ENCODE data around the gene ELP2.

ELP2 gene

GRCh38 chr18:36186461-36187192 is 56.9 kb downstream of the ELP2 start:
- DNase-seq, result no peak
- no peak overlapping the region for H3K27ac ChIP-seq (ENCODE audit: insufficient read depth, low read length, poor library complexity, severe bottlenecking)
- H3K4me3 ChIP-seq (ENCODE audit: insufficient read depth, low read depth, low read length, poor library complexity, severe bottlenecking), result peak overlapping the region; percentile 88
- H3K27me3 ChIP-seq (replicated peaks; ENCODE audit: control insufficient read depth, insufficient read depth, low read length, poor library complexity, severe bottlenecking), result no peaks in the 10 kb centered on the region
- no peaks in the 10 kb centered on the region for H3K36me3 ChIP-seq (ENCODE audit: control insufficient read depth, insufficient read depth, low read length)
- peaks cover 5% of the 10 kb centered on the region for H3K4me1 ChIP-seq (ENCODE audit: control insufficient read depth, insufficient read depth, low read length, poor library complexity, severe bottlenecking)
- H3K9me3 ChIP-seq (ENCODE audit: control insufficient read depth, low read length), result no peaks in the 10 kb centered on the region

GRCh38 chr18:36187193-36187825 is 57.6 kb downstream of the ELP2 start, which contains the start of gene MOCOS:
TSS of gene MOCOS (plus strand) at chr18:36187497. CDS start at chr18:36187540, 43 bp downstream.
- Histone ChIP-seq H3K27me3 (replicated peaks; ENCODE audit: control insufficient read depth, insufficient read depth, low read length, poor library complexity, severe bottlenecking) (no peaks in the 10 kb centered on the region), H3K27ac (ENCODE audit: insufficient read depth, low read length, poor library complexity, severe bottlenecking) (no peak within 1 kb of the TSS), H3K4me1 (ENCODE audit: control insufficient read depth, insufficient read depth, low read length, poor library complexity, severe bottlenecking) (peaks cover 5% of the 10 kb centered on the region), H3K9me3 (ENCODE audit: control insufficient read depth, low read length) (no peaks in the 10 kb centered on the region), H3K4me3 (ENCODE audit: insufficient read depth, low read depth, low read length, poor library complexity, severe bottlenecking) (peak within 1 kb of the TSS; percentile 88), H3K36me3 (ENCODE audit: control insufficient read depth, insufficient read depth, low read length) (no peaks in the 10 kb centered on the region)
- peak in 1 of 3 donors; percentile 15 for DNase-seq

GRCh38 chr18:36187826-36188721 is 58.4 kb downstream of the ELP2 start:
- H3K4me1 ChIP-seq (ENCODE audit: control insufficient read depth, insufficient read depth, low read length, poor library complexity, severe bottlenecking), result peaks cover 5% of the 10 kb centered on the region
- H3K27ac ChIP-seq (ENCODE audit: insufficient read depth, low read length, poor library complexity, severe bottlenecking), result no peak overlapping the region
- H3K4me3 ChIP-seq (ENCODE audit: insufficient read depth, low read depth, low read length, poor library complexity, severe bottlenecking), result peak overlapping the region; percentile 88
- no peaks in the 10 kb centered on the region for H3K36me3 ChIP-seq (ENCODE audit: control insufficient read depth, insufficient read depth, low read length)
- no peaks in the 10 kb centered on the region for H3K9me3 ChIP-seq (ENCODE audit: control insufficient read depth, low read length)
- H3K27me3 ChIP-seq (replicated peaks; ENCODE audit: control insufficient read depth, insufficient read depth, low read length, poor library complexity, severe bottlenecking), result no peaks in the 10 kb centered on the region
- DNase-seq, result no peak

- H3K27me3 ChIP-seq (replicated peaks; ENCODE audit: control insufficient read depth, insufficient read depth, low read length, poor library complexity, severe bottlenecking), result no peaks in the 10 kb centered on the region
- H3K27ac ChIP-seq (ENCODE audit: insufficient read depth, low read length, poor library complexity, severe bottlenecking), result no peak overlapping the region
- peaks cover 5% of the 10 kb centered on the region for H3K4me1 ChIP-seq (ENCODE audit: control insufficient read depth, insufficient read depth, low read length, poor library complexity, severe bottlenecking)
- H3K4me3 ChIP-seq (ENCODE audit: insufficient read depth, low read depth, low read length, poor library complexity, severe bottlenecking), result no peak overlapping the region
- H3K9me3 ChIP-seq (ENCODE audit: control insufficient read depth, low read length), result no peaks in the 10 kb centered on the region
- no peak for DNase-seq
- H3K36me3 ChIP-seq (ENCODE audit: control insufficient read depth, insufficient read depth, low read length), result no peaks in the 10 kb centered on the region
These were observed 59.2 kb downstream of the ELP2 start for GRCh38 chr18:36188916-36189315.

DNA sequence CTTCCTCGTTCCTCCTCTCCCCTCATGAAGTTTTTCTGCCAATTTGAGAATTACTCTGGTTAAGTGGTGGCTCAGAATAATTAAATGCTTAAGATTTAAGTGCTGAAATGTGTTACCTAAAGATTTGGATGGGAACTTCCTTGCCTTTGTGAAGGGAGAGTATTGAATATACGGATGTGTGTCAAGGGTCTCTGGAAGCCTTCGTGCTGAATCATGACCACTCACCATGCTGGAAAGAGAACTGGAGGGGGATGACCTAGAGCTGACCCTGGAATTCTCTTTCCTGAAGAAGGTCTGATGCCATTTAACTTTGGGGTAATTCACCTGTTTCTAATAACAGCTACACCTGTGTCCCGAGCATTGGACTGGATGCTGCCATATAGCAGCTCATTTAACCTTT is 59.8 kb downstream of the ELP2 start:
- DNase-seq, result no peak
- Histone ChIP-seq H3K27ac (ENCODE audit: insufficient read depth, low read length, poor library complexity, severe bottlenecking) (no peak overlapping the region), H3K27me3 (replicated peaks; ENCODE audit: control insufficient read depth, insufficient read depth, low read length, poor library complexity, severe bottlenecking) (no peaks in the 10 kb centered on the region), H3K9me3 (ENCODE audit: control insufficient read depth, low read length) (no peaks in the 10 kb centered on the region), H3K36me3 (ENCODE audit: control insufficient read depth, insufficient read depth, low read length) (no peaks in the 10 kb centered on the region), H3K4me1 (ENCODE audit: control insufficient read depth, insufficient read depth, low read length, poor library complexity, severe bottlenecking) (peaks cover 5% of the 10 kb centered on the region), H3K4me3 (ENCODE audit: insufficient read depth, low read depth, low read length, poor library complexity, severe bottlenecking) (no peak overlapping the region)

GRCh38 chr18:36191286-36191685 is 61.6 kb downstream of the ELP2 start:
- Histone ChIP-seq H3K36me3 (ENCODE audit: control insufficient read depth, insufficient read depth, low read length) (no peaks in the 10 kb centered on the region), H3K27me3 (replicated peaks; ENCODE audit: control insufficient read depth, insufficient read depth, low read length, poor library complexity, severe bottlenecking) (no peaks in the 10 kb centered on the region), H3K27ac (ENCODE audit: insufficient read depth, low read length, poor library complexity, severe bottlenecking) (no peak overlapping the region), H3K9me3 (ENCODE audit: control insufficient read depth, low read length) (no peaks in the 10 kb centered on the region), H3K4me1 (ENCODE audit: control insufficient read depth, insufficient read depth, low read length, poor library complexity, severe bottlenecking) (peaks cover 5% of the 10 kb centered on the region), H3K4me3 (ENCODE audit: insufficient read depth, low read depth, low read length, poor library complexity, severe bottlenecking) (no peak overlapping the region)
- DNase-seq, result no peak

DNA sequence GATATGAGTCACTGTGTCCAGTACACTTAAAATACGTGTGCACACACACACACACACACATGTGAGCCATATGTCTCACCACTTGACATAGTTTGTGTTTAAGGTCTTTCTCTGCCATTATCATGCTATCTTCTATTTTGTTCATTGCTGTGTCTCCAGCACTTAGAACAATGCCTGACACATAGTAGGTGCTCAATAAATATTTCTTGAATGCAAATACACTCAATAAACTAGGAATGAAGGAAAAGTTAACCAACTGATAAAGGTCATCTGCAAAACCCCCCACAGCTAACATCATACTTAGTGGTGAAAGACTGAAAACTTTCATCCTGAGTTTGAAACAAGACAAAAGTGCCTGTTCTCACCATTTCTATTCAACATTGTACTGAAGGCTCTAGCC is 62.0 kb downstream of the ELP2 start:
- H3K4me3 ChIP-seq (ENCODE audit: insufficient read depth, low read depth, low read length, poor library complexity, severe bottlenecking), result no peak overlapping the region
- peaks cover 5% of the 10 kb centered on the region for H3K4me1 ChIP-seq (ENCODE audit: control insufficient read depth, insufficient read depth, low read length, poor library complexity, severe bottlenecking)
- no peak for DNase-seq
- H3K27me3 ChIP-seq (replicated peaks; ENCODE audit: control insufficient read depth, insufficient read depth, low read length, poor library complexity, severe bottlenecking), result no peaks in the 10 kb centered on the region
- H3K36me3 ChIP-seq (ENCODE audit: control insufficient read depth, insufficient read depth, low read length), result no peaks in the 10 kb centered on the region
- H3K27ac ChIP-seq (ENCODE audit: insufficient read depth, low read length, poor library complexity, severe bottlenecking), result no peak overlapping the region
- no peaks in the 10 kb centered on the region for H3K9me3 ChIP-seq (ENCODE audit: control insufficient read depth, low read length)

DNA sequence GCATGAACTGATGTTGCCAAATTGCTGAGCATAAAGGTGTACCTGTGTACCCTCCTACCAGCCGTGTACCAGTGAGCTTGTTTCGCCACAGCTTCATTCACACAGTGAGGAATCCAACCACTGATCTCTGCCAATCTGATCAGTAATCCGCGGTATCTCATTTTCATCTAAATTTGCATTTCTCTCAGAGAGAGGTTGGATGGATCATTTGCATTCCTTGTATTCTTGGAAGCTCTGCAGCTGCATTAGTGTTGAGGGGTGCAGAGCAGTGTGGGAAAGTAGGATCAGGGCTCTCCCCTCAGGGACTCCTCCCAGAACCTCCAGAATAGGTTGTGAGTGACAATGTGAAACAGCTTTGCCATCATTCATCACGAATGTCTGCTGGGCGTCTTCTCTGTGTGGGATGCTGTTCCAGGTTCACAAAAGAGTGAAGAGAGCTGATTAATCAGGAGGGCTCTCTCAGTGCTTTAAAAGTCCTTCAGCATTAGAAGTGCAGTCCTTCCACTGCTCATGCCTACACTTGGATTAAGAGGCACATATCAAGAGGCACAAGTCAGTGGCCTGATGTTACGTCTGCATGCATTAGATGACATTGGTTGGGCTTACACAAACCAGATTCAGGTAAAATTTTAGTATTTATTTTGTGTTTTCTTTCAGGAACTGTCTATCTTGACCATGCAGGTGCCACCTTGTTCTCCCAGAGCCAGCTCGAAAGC is 65.1 kb downstream of the ELP2 start:
- H3K4me3 ChIP-seq (ENCODE audit: insufficient read depth, low read depth, low read length, poor library complexity, severe bottlenecking), result no peak overlapping the region
- DNase-seq, result no peak
- no peaks in the 10 kb centered on the region for H3K4me1 ChIP-seq (ENCODE audit: control insufficient read depth, insufficient read depth, low read length, poor library complexity, severe bottlenecking)
- no peaks in the 10 kb centered on the region for H3K9me3 ChIP-seq (ENCODE audit: control insufficient read depth, low read length)
- H3K27ac ChIP-seq (ENCODE audit: insufficient read depth, low read length, poor library complexity, severe bottlenecking), result no peak overlapping the region
- no peaks in the 10 kb centered on the region for H3K27me3 ChIP-seq (replicated peaks; ENCODE audit: control insufficient read depth, insufficient read depth, low read length, poor library complexity, severe bottlenecking)
- H3K36me3 ChIP-seq (ENCODE audit: control insufficient read depth, insufficient read depth, low read length), result no peaks in the 10 kb centered on the region

GRCh38 chr18:36195427-36196122 is 65.9 kb downstream of the ELP2 start:
- no peak for DNase-seq
- Histone ChIP-seq H3K36me3 (ENCODE audit: control insufficient read depth, insufficient read depth, low read length) (no peaks in the 10 kb centered on the region), H3K4me1 (ENCODE audit: control insufficient read depth, insufficient read depth, low read length, poor library complexity, severe bottlenecking) (no peaks in the 10 kb centered on the region), H3K27me3 (replicated peaks; ENCODE audit: control insufficient read depth, insufficient read depth, low read length, poor library complexity, severe bottlenecking) (no peaks in the 10 kb centered on the region), H3K27ac (ENCODE audit: insufficient read depth, low read length, poor library complexity, severe bottlenecking) (no peak overlapping the region), H3K4me3 (ENCODE audit: insufficient read depth, low read depth, low read length, poor library complexity, severe bottlenecking) (no peak overlapping the region), H3K9me3 (ENCODE audit: control insufficient read depth, low read length) (no peaks in the 10 kb centered on the region)

Data from effector memory CD4-positive, alpha-beta T cell (primary cell).